ENCODE data around the gene MTMR1. TPM values are rescaled to one million over a fixed set of nuclear protein-coding genes. Genes with fewer than 3 reads are reported as not detected.
A peak's percentile ranks its signal among the peaks of the same experiment; 100 is the strongest.

MTMR1 gene
- total and polyA plus RNA-seq, 9 donors: 7.9 to 22.7 (median 18.1) TPM

GRCh38 chrX:150683112-150683511, 10.1 kb upstream of the MTMR1 start:
- TF ChIP-seq EP300 (IDR thresholded peaks at IDR 0.05): no peak
- H3K9me3 ChIP-seq: no peaks in the 10 kb centered on the region
- no peaks in the 10 kb centered on the region for H3K4me1 ChIP-seq (ENCODE audit: insufficient read depth)
- no peak overlapping the region for H3K27ac ChIP-seq
- H3K4me3 ChIP-seq: no peak overlapping the region
- H3K27me3 ChIP-seq: no peaks in the 10 kb centered on the region
- no peaks in the 10 kb centered on the region for H3K36me3 ChIP-seq
- 71 to 87% (median 84%) methylated on average over 3 of the region's 3 CpGs for WGBS, 3 donors
- intact Hi-C loops (cut with DNase I): loop anchor here in 2 of 4 donors (10.0 kb wide), 2 partner anchors 318 to 718 kb away; partner anchors contain the start of gene MAMLD1 (in 1 of the 2)
- DNase-seq: no peak

DNA sequence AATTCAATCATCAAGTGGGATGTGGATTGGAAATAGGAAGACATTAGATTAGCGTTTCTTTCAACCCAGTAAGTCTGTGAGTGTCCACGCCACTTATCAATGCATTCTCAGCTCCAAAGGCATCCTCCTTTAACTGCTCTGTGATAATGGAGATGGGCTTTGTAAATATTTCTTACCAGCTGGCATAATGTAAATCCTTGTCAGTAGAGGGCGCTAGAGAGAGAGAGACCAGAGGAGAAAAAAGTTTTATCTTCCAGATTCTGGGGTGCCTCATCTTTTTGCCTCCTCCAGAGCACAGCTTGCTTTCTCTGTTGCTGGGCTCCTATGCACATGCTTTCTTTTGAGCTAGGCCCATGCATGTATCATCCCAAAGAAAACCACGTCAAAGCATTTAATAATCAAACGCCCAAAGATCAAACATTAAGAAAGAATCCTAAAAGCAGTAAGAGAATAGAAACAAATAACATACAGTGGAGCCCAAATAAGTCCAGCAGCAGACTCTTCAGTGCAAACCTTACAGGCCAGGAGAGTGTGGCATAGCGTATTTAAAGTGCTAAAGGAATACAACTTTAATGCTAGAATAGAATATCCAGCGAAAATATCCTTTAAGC, 9.6 kb upstream of the MTMR1 start:
- no peak for DNase-seq
- Histone ChIP-seq H3K27me3 (no peaks in the 10 kb centered on the region), H3K4me1 (ENCODE audit: insufficient read depth) (no peaks in the 10 kb centered on the region), H3K36me3 (no peaks in the 10 kb centered on the region), H3K27ac (no peak overlapping the region), H3K9me3 (no peaks in the 10 kb centered on the region), H3K4me3 (no peak overlapping the region)
- intact Hi-C loops (cut with DNase I): loop anchor here in 2 of 4 donors (10.0 kb wide), 2 partner anchors 319 to 719 kb away; partner anchors contain the start of gene MAMLD1 (in 1 of the 2)
- TF ChIP-seq, protein P1, sequence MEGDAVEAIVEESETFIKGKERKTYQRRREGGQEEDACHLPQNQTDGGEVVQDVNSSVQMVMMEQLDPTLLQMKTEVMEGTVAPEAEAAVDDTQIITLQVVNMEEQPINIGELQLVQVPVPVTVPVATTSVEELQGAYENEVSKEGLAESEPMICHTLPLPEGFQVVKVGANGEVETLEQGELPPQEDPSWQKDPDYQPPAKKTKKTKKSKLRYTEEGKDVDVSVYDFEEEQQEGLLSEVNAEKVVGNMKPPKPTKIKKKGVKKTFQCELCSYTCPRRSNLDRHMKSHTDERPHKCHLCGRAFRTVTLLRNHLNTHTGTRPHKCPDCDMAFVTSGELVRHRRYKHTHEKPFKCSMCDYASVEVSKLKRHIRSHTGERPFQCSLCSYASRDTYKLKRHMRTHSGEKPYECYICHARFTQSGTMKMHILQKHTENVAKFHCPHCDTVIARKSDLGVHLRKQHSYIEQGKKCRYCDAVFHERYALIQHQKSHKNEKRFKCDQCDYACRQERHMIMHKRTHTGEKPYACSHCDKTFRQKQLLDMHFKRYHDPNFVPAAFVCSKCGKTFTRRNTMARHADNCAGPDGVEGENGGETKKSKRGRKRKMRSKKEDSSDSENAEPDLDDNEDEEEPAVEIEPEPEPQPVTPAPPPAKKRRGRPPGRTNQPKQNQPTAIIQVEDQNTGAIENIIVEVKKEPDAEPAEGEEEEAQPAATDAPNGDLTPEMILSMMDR (IDR thresholded peaks at IDR 0.05): peak in 1 of 3 donors; percentile 12
- TF ChIP-seq EP300 (IDR thresholded peaks at IDR 0.05): no peak
- WGBS, 3 donors: 33 to 36% (median 36%) methylated on average over 7 of the region's 7 CpGs

- H3K4me1 ChIP-seq (ENCODE audit: insufficient read depth): no peaks in the 10 kb centered on the region
- H3K27ac ChIP-seq: no peak overlapping the region
- H3K27me3 ChIP-seq: no peaks in the 10 kb centered on the region
- 52 to 67% (median 55%) methylated on average over 5 of the region's 5 CpGs for WGBS, 3 donors
- no peaks in the 10 kb centered on the region for H3K9me3 ChIP-seq
- intact Hi-C loops (cut with DNase I): loop anchor here in 2 of 4 donors (10.0 kb wide), 2 partner anchors 324 to 724 kb away; partner anchors contain the start of gene MAMLD1 (in 1 of the 2)
- TF ChIP-seq, protein P1 (IDR thresholded peaks at IDR 0.05): no peak
- TF ChIP-seq EP300 (IDR thresholded peaks at IDR 0.05) (no peak), POLR2A (IDR thresholded peaks at IDR 0.05) (no peak)
- H3K36me3 ChIP-seq: no peaks in the 10 kb centered on the region
- no peak for DNase-seq
- no peak overlapping the region for H3K4me3 ChIP-seq
Measured at GRCh38 chrX:150688911-150689451, 4.2 kb upstream of the MTMR1 start.

DNA sequence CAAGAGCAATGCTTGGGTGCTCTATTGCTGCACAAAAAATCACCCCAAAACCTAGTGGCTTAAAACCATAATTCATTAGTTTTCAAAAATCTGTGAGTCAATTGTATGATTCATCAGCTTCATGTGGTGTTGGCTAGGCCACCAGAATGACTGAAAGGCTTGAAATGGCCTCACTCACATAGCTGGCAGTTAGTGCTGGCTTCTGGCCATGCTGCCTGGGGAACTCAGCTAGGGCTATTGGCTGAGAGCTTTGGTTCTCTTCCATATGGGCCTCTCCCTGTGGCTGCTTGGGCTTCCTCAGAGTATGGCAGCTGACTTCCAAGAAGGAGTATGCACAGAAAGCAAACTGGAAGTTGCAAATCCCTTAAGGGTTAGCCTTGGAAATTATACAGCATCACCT, 3.1 kb upstream of the MTMR1 start:
- TF ChIP-seq POLR2A (IDR thresholded peaks at IDR 0.05) (no peak), EP300 (IDR thresholded peaks at IDR 0.05) (no peak)
- TF ChIP-seq, protein P1 (IDR thresholded peaks at IDR 0.05): no peak
- Histone ChIP-seq H3K9me3 (no peaks in the 10 kb centered on the region), H3K4me1 (ENCODE audit: insufficient read depth) (no peaks in the 10 kb centered on the region), H3K4me3 (no peak overlapping the region), H3K27ac (no peak overlapping the region), H3K36me3 (no peaks in the 10 kb centered on the region), H3K27me3 (no peaks in the 10 kb centered on the region)
- DNase-seq: no peak
- intact Hi-C loops (cut with DNase I): no loop called here

DNA sequence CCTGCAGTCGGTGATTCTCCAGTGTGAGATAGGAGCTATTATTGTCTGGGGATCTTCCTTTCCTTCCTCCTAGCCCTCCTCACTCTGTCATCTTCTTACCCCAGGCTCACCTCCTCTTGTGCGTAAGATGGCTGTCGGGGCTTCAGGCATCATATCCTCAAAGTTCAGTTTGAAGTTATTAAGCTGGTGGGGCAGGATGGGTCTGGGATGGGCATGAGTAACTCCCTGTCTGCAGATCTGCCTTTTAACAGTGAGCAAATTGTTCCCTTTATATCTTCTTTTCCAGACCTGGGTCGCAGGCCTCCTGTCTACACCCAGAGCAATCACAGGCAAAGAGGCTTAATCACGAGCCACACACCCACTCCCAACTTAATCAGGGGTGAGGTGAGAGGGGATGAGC, 900 bp upstream of the MTMR1 start:
- DNase-seq: no peak
- WGBS, 3 donors: 52 to 64% (median 57%) methylated on average over 5 of the region's 5 CpGs
- Histone ChIP-seq H3K27me3 (no peaks in the 10 kb centered on the region), H3K36me3 (no peaks in the 10 kb centered on the region), H3K4me3 (no peak overlapping the region), H3K9me3 (no peaks in the 10 kb centered on the region), H3K4me1 (ENCODE audit: insufficient read depth) (no peaks in the 10 kb centered on the region), H3K27ac (peak overlapping the region in 1 of 2 donors; percentile 73)
- TF ChIP-seq POLR2A (IDR thresholded peaks at IDR 0.05): no peak
- TF ChIP-seq, protein P1 (IDR thresholded peaks at IDR 0.05): no peak
- intact Hi-C loops (cut with DNase I): no loop called here

Measured in ovary (tissue), 9 donors.